Epithelial cell of proximal tubule (primary cell): Measurements from ENCODE around the gene RELA. TPM values are rescaled to one million over a fixed set of nuclear protein-coding genes. Genes with fewer than 3 reads are reported as not detected.

Experiments used
- DNase-seq: peaks from one replicate; pipeline ENCODE4 v3.0.0-alpha.2; 2011; ENCODE audit warnings: low read depth
- H3K4me3 ChIP-seq: 2 replicates; pipeline ENCODE4 v1.5.1; 2011; ENCODE audit warnings: low read depth, mild to moderate bottlenecking, low read length
- total RNA-seq: library from RNA; depleted of rRNA; stranded (reverse); fragments of >200 nt; gene quantifications from 2 replicates; pipeline ENCODE4 v1.2.3, GENCODE V29; 2015
- TF ChIP-seq, protein P1 (sequence below): conservative IDR thresholded peaks from 2 replicates; pipeline ENCODE4 v1.5.1; 2012; ENCODE audit warnings: low read depth, mild to moderate bottlenecking, low read length

RELA gene
- total RNA-seq, 1 donor from 2014 or later, result 73.0 TPM

DNA sequence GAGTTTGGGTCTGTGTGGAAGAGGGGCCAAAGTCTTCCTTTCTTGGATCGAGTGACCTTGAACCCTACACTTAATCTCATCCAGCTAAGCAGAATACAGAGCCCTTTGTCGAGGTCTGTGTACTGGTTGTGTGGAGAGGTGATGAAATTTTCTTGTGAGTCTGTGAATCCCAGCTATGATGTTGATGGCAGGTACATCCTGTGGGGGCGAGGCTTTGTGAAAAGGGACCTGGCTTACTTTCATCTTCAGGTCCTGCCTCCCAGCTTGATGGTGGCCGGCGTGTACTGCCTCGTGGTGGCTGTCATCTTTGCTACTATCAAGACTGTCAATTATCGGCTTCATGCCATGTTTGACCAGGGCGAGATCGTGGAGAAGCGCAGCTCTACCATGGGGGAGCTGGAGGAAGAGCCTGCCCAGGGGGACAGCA is 46.1 kb downstream of the RELA start:
- DNase-seq, result no peak
- peak overlapping the region; percentile 91 for H3K4me3 ChIP-seq
- TF ChIP-seq, protein P1, sequence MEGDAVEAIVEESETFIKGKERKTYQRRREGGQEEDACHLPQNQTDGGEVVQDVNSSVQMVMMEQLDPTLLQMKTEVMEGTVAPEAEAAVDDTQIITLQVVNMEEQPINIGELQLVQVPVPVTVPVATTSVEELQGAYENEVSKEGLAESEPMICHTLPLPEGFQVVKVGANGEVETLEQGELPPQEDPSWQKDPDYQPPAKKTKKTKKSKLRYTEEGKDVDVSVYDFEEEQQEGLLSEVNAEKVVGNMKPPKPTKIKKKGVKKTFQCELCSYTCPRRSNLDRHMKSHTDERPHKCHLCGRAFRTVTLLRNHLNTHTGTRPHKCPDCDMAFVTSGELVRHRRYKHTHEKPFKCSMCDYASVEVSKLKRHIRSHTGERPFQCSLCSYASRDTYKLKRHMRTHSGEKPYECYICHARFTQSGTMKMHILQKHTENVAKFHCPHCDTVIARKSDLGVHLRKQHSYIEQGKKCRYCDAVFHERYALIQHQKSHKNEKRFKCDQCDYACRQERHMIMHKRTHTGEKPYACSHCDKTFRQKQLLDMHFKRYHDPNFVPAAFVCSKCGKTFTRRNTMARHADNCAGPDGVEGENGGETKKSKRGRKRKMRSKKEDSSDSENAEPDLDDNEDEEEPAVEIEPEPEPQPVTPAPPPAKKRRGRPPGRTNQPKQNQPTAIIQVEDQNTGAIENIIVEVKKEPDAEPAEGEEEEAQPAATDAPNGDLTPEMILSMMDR, result no peak

DNA sequence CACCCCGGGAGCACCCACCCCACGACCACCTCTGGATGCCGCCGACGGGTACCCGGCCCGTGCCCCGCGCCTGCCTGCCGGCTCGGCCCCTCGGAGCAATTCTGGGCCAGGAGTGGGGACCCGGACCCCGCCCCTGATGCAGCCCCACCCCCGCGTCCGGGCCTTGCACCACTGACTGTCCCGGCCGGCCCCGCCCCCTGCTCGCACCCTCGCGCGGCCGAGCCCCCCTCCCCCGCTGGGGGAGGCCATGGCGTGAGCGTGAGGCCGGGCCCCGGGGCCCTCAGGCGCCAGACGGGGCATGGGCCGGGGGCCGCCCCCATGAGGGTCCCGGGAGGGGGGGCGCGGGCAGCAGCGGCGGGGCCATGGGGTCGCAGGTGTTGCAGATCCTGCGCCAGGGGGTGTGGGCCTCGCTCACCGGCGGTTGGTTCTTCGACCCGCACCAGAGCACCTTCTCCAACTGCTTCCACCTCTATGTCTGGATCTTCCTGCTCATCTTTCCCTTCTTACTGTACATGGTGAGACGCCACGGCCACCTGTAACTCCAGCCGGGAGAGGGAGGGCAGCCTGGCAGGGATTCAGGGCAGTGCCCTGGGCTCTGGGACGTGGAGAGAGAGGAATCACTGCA is 46.7 kb downstream of the RELA start:
- peak overlapping the region; percentile 91 for H3K4me3 ChIP-seq
- TF ChIP-seq, protein P1, result no peak
- DNase-seq, result no peak

DNA sequence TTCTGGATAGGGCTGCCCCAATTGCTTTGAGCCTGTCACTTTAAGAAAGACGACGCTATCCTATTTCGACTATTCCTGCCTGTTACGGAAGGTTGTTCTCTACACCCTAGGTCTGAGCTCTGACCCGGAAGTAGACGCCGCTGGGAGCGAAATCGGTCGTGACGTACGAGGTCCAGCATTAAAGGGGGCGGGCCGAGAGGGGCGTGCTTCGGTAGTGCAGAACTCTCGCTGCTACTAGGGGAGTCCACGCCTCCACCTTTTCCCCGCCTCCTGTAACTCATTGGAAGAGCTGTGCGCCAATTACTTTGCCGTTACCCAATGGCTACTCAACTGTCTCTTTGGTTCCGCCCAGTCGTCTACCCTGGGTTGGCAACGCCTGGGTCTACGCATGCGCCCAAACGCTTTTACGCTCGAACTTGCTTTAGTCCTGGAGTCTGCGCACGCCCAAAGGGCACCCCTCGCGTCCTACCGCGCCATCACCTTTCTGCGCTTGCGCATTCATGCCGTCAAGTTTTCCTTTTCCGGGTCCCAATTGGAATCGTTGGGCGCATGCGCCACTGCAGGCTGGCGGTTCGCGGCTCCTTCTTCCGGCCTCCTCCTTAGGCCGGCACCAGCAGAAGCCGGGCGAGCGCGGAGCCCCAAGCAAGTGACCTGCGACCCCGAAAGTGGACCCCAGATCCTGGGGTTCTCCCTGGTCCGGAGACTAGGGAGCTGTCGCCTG is 47.3 kb downstream of the RELA start, which contains the start of gene PCNX3:
TSS of gene PCNX3 (plus strand) at position 548 of the 721 bp plus-strand sequence. CDS start 536 bp downstream, outside the sequence.
- peak; percentile 98 for DNase-seq
- TF ChIP-seq, protein P1, result no peak
- H3K4me3 ChIP-seq, result peak within 1 kb of the TSS; percentile 91

DNA sequence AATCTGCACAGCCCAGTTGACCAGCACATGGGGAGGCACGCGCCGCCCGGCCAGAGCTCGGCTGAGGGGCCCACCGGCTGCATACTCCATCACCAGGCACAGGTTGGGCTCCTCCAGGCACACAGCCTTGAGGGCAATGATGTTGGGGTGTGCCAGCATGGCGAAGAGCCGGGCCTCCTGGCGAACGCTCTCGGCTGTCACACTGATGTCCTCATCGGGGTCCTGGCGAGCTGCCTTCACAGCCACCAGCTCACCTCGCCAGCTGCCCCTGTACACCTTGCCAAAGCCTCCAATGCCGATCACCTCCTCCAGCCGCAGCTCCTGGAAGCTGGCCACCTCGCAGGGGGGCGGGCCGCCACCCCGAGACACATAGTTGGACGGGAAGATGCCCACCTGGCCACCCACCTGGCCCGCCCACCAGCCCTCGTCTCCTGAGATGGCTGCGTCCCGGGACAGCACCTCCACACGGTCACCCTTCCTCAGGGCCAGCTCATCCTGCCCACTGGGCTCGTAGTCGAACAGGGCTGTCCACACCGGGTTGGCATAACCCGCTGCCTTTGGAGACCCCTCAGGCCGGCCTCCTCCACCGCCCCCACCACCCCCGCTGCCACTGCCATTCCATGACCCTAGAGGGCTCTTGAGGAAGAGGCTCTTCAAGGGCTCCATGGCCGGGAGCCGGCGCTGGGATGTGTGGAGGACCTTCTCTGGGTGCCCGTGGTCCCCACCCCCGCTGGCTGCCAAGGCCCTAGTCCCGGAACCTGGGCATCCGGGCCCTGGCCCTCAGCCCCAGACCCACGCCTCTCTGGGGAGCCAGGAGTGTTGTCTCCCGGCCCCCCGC is 49.4 kb downstream of the RELA start:
- H3K4me3 ChIP-seq, result peak overlapping the region; percentile 81
- TF ChIP-seq, protein P1, result no peak
- DNase-seq, result no peak

DNA sequence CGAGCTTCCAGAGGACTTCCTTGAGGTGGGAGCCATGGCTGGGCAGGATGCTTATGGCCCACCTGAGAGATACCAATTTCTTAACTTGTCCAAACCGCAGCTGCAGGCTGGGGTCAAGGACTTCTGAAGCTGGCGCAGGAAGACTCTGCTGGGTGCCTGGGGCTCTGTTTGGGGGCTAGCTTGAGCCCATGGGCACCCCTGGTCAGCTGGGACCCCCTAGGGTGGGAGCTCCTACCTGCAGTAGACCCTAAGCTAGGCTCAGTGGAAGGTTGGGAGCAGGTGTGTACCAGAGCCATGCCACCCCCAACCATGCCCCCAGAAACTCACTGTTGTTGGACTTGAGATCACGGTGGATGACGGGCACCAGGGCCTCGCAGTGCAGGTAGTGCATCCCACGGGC is 50.0 kb downstream of the RELA start:
- TF ChIP-seq, protein P1, result no peak
- DNase-seq, result no peak
- H3K4me3 ChIP-seq, result peak overlapping the region; percentile 81

DNA sequence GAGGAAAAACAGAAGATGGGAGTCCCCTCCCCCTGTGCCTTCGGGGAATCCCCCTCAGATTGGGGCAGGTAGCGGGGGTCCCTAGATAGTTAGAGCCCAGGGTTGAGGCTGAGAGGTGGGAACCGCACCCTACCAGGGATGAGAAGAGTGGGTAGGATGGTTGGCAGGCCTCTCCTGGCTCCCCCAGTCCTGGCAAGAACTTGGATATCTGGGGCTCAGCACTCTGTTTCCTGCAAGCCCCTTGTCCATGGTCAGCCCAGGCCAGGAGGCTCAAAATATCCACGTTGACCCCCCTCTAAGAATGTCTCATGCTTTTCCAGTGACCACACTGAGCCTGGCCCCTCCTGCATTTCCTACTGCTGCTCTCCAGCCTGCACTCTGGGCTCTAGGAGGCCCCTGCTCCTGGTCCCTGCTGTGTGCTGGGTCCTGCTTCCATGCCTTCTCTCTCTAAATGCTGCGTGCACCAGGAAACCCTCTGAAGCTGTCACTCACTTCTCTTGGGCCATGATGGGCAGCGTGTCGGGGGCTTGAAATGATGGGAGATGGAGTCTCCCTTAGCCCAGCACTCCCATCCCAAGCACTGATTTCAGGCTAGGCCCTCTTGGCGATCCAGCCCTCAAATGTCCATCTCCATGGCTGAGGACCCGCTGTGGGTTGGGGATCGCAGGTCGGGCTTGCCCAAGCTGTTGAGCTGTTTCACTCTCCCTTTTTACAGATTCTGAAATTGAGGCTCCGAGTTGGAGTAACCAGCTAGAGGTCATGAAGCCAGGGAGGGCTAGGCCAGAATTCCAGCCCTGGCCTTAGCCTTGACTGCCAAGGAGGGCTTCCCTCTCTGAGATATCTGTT is 50.7 kb downstream of the RELA start:
- TF ChIP-seq, protein P1, result no peak
- no peak for DNase-seq
- peak overlapping the region; percentile 81 for H3K4me3 ChIP-seq
